GM20431 (cell line): ENCODE results near the gene ECT2L.
"Not testable (repeated sequence)": the region's sequence is repeated elsewhere in the genome, so short reads cannot be mapped to it uniquely, and the experiment has no call there.

Source experiments
- in situ Hi-C: fragments of 300-500 bp; cut with MseI, MboI; formaldehyde crosslinking; loops from one replicate; pipeline ENCODE4 v1.15.0; 2020; ENCODE audit warnings: low sequenced_read_pairs; ENCODE audit not compliant: unreplicated experiment

ECT2L gene

GRCh38 chr6:138912308-138912707 is 116.4 kb downstream of the ECT2L start:
- in situ Hi-C loops, result no loop called here

GRCh38 chr6:138914701-138915100 is 118.8 kb downstream of the ECT2L start:
- in situ Hi-C loops, result no loop called here

DNA sequence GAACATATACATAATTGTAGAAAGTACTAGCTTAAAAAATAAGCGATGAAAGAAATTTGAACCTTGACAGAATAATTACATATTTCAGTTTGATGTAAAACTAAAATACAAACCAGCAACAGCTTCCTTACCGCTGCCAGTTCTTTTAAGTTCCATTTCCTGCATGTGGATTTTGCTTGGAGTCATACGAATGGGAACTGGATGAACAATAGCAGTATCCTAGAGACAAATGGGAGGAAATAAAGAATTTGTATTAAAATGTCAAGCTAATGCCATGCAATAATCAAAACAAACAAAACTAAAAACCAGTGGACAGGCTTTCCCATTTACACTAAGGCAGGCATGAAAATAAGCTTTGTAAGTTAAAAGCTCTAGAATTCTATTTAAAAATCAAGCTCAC is 125.0 kb downstream of the ECT2L start:
- in situ Hi-C loops, result no loop called here

DNA sequence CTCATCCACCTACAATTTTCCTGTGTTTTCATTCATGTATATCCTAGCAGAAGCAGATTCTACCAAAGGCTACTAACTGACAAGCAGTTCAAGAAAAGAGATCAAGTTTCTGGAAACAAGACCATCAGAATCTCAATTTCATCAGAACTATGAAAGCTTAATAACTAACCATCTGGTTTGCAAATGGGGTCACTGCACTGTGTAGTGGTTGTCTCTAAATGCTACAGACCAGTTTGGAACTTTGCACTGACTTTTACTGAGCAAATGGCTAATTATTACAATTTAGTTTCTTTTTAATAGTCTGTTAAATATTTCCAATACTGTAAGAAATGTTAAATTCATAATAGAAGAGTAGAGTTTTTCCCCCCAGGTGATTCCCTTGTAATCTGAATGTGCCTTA is 127.7 kb downstream of the ECT2L start:
- in situ Hi-C loops, result no loop called here

DNA sequence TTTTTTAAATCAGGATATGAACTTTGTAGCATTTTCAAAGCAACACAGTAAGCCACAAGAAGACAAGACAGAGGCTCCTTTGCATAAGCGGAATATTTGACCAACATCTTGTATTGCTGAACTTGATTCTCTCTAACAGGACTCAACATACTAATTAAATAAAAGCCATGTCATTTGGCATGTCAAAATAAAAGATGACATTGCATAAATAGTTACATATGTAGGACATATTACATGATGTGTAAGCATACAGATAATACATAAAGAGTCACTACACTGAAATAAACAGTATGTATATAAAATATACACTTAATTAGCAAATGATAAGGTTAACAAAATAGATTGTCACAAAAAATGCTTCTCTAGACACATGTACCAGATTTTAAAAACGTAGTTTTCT is 129.9 kb downstream of the ECT2L start:
- in situ Hi-C loops, result no loop called here

DNA sequence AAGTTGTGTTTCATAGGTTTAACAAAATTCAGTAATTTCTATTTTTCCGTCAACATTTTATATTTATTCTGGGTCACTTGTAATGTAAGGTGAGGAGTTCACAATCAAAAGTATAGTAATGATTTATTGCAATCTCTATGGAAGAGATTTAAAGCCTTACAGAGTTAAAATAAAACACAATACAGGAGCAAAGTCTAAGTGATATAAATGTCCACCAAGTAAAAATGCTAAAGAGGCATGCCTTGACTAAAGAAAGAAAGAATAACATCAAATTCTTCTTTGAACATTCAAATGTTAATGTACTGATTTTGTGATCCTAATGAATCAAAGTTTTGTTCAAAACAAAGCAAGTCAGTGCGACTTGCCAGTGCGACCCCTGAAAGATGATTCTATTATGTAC is 130.7 kb downstream of the ECT2L start:
- in situ Hi-C loops, result no loop called here

DNA sequence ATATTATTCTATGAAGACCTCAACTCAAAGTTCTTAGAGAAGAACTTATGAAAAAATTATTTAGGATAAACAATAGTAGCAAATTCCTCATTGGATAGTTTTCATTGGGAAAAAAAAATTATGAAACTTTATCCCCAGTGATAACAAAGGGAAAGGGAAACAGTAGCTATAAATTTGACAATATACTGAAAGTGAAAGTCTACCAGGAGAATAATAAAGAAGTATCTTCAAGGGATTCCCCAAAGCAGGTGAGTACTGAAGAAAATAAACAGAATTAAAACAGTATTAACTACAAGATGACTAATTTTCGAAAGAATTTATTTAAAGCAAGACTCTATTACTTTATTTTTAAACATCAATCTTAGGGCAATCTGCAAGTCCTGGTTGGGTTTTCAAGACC is 135.8 kb downstream of the ECT2L start:
- in situ Hi-C loops, result no loop called here

DNA sequence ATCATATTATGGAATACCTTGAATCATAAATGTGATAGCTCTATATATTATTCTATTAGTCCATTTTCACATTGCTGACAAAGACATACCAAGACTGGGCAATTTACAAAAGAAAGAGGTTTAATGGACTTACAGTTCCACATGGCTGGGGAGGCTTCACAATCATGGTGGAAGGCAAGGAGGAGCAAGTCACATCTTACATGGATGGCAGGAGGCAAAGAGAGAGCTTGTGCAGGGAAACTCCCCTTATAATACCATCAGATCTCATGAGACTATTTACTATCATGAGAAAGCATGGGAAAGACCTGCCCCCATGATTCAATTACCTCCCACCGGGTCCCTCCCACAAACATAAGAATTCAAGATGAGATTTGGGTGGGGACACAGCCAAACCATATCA is 141.0 kb downstream of the ECT2L start:
- in situ Hi-C loops, result not testable (repeated sequence)

DNA sequence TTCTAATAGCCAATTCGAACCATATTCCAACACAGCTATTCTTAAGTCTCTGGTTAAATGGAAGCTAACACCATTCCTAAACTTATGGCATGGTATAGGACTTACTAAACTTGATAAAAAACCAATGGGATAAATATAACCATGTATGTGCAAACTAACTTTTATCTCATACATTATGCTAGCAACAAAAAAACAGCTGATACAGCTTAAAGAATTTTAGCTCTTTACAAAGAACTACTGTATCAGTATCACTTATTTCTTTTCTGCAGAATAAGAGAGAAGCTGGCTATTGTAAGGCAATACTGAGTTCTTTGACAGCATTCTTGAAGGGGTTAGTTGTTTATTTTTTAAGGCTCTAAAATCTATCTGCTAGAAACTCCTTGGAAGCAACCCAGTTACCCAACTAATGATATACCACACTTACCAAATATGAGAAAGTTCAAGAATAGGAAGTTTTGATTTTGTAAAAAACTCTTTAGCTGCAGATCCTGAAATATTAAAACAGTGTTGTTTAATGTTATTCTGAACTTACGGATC is 147.3 kb downstream of the ECT2L start:
- in situ Hi-C loops, result no loop called here

- in situ Hi-C loops, result no loop called here
These were observed 148.5 kb downstream of the ECT2L start for GRCh38 chr6:138944412-138944811.

DNA sequence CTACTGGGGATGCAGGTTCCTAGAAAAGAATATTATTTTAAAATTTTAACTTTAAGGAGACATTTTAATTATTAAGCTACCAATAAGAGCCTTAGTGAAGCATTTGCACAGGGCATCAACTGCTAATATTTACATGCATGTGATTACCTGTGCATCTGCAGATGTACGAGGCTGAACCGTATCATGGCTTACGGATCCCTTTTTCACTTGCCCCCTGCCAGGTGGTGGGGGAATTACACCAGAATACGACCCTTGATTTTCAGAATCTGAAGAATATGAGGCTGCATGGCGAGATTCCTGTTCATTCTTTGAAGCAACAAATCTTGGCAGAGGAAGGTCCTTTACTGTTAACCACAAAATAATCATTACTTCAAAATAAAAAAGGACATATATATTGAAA is 149.5 kb downstream of the ECT2L start:
- in situ Hi-C loops, result no loop called here

DNA sequence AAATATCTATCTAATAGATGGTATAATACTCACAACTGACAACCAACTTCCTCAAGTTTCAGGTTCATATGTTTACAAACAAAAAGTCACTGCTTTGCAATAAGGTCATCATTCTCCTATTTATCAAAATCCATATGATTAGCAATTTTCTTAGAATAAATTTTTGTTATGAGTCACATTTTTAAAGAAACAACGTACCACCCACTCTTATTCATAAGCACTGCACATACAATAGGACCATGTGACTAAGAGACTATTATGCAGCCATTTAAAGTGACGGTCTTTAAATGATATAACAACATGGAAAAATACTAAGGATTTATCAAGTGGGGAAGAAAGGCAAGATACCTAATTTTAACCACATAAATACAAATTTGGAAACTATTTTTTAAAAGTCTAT is 152.1 kb downstream of the ECT2L start:
- in situ Hi-C loops, result no loop called here

- in situ Hi-C loops, result no loop called here
These were observed 152.8 kb downstream of the ECT2L start for GRCh38 chr6:138948546-138949179.

DNA sequence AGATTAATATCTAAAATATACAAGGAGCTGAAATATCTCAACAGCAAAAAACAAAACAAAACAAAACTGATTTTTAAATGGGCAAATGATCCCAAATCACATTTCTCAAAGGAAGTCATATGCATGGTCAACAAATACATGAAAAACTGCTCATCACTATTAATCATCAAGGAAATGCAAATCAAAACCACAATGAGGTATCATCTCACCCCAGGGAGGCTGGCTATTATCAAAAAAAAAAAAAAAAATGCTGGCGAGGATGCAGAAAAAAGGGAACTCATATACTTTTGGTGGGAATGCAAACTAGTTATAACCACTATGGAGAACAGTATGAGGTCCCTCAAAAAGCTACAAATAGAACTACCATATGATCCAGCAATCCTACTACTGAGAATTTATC is 157.6 kb downstream of the ECT2L start:
- in situ Hi-C loops, result no loop called here
